Islet of Langerhans (tissue), 1 donor: ENCODE data around the gene LRIG1.

ENCODE experiments used
- FAIRE-seq: peaks from one replicate; lab custom pipeline; 2011; peaks lifted over from hg19 to GRCh38; lab: Jason Lieb, UNC

Gene LRIG1

GRCh38 chr3:66382142-66382541 is 118.7 kb downstream of the LRIG1 start:
- no peak for FAIRE-seq

GRCh38 chr3:66381626-66382025 is 119.2 kb downstream of the LRIG1 start:
- no peak for FAIRE-seq

GRCh38 chr3:66380200-66380932 is 120.5 kb downstream of the LRIG1 start:
- FAIRE-seq: no peak

GRCh38 chr3:66379565-66379964 is 121.3 kb downstream of the LRIG1 start:
- FAIRE-seq: no peak

GRCh38 chr3:66378256-66378655 is 122.6 kb downstream of the LRIG1 start:
- no peak for FAIRE-seq

- no peak for FAIRE-seq
These were observed 123.0 kb downstream of the LRIG1 start for GRCh38 chr3:66377800-66378199.

- no peak for FAIRE-seq
These were observed 124.3 kb downstream of the LRIG1 start for GRCh38 chr3:66376568-66376967.

GRCh38 chr3:66372681-66373350 is 128.0 kb downstream of the LRIG1 start:
- FAIRE-seq: peak; percentile 61

- FAIRE-seq: no peak
These were observed 129.4 kb downstream of the LRIG1 start for GRCh38 chr3:66371432-66371831.

- FAIRE-seq: no peak
These were observed 130.6 kb downstream of the LRIG1 start for GRCh38 chr3:66370179-66370578.

GRCh38 chr3:66367979-66368378 is 132.8 kb downstream of the LRIG1 start:
- FAIRE-seq: no peak

GRCh38 chr3:66366747-66367146 is 134.1 kb downstream of the LRIG1 start:
- FAIRE-seq: no peak

- FAIRE-seq: no peak
These were observed 135.7 kb downstream of the LRIG1 start for GRCh38 chr3:66365080-66365479.

- FAIRE-seq: no peak
These were observed 137.7 kb downstream of the LRIG1 start for GRCh38 chr3:66363148-66363547.

- no peak for FAIRE-seq
These were observed 138.3 kb downstream of the LRIG1 start for GRCh38 chr3:66362541-66362941.

GRCh38 chr3:66361356-66361755 is 139.5 kb downstream of the LRIG1 start:
- no peak for FAIRE-seq

GRCh38 chr3:66355997-66356396 is 144.8 kb downstream of the LRIG1 start:
- no peak for FAIRE-seq

GRCh38 chr3:66355394-66355793 is 145.4 kb downstream of the LRIG1 start:
- no peak for FAIRE-seq

- FAIRE-seq: no peak
These were observed 146.8 kb downstream of the LRIG1 start for GRCh38 chr3:66354001-66354400.

- FAIRE-seq: no peak
These were observed 147.3 kb downstream of the LRIG1 start for GRCh38 chr3:66353530-66353929.

GRCh38 chr3:66353039-66353438 is 147.8 kb downstream of the LRIG1 start:
- no peak for FAIRE-seq

GRCh38 chr3:66350601-66351000 is 150.2 kb downstream of the LRIG1 start:
- FAIRE-seq: no peak

GRCh38 chr3:66348704-66349103 is 152.1 kb downstream of the LRIG1 start:
- FAIRE-seq: peak; percentile 13
